WTC11 (cell line): Measurements from ENCODE around the gene WDR48. TPM values are rescaled to one million over a fixed set of nuclear protein-coding genes. Genes with fewer than 3 reads are reported as not detected.
A peak's percentile ranks its signal among the peaks of the same experiment; 100 is the strongest.

Source experiments
- ATAC-seq: fragments of 200-7000 bp; cut with Tn5 transposase; 2 replicates; pipeline ENCODE4 v1.10.0; 2021; ENCODE audit warnings: mild to moderate bottlenecking, moderate library complexity
- CTCF ChIA-PET: fragments of 300-600 bp; sonication (Branson Sonifier 250); formaldehyde crosslinking; loops from one replicate; lab custom pipeline; 2021; ENCODE audit warnings: antibody characterized with exemption; lab: Charles Lee
- POLR2A ChIA-PET: fragments of 350-600 bp; sonication (Branson Sonifier 250); formaldehyde crosslinking; loops from one replicate; lab custom pipeline; 2021; ENCODE audit warnings: antibody characterized with exemption; lab: Charles Lee
- DNase-seq: peaks from one replicate; pipeline ENCODE4 v3.0.0; 2021; ENCODE audit warnings: low spot score
- H3K27ac Mint-ChIP-seq: 2 replicates; pipeline ENCODE4 v1.8.0; 2021; ENCODE audit warnings: mixed read lengths
- H3K27me3 Mint-ChIP-seq: 2 replicates; pipeline ENCODE4 v1.8.0; 2021; ENCODE audit warnings: low read depth, mild to moderate bottlenecking, moderate library complexity, mixed read lengths
- H3K36me3 Mint-ChIP-seq: 2 replicates; pipeline ENCODE4 v1.8.0; 2021; ENCODE audit warnings: mixed read lengths
- H3K4me1 Mint-ChIP-seq: 2 replicates; pipeline ENCODE4 v1.8.0; 2022; ENCODE audit warnings: mixed read lengths
- H3K4me3 Mint-ChIP-seq: 2 replicates; pipeline ENCODE4 v1.8.0; 2021; ENCODE audit warnings: mild to moderate bottlenecking, moderate library complexity, mixed read lengths
- H3K9me3 Mint-ChIP-seq: 2 replicates; pipeline ENCODE4 v1.8.0; 2021; ENCODE audit warnings: mixed read lengths
- CBFB ChIP-seq: sonication (generic); formaldehyde crosslinking; IDR thresholded peaks from 2 replicates; pipeline ENCODE4 v1.8.1; 2022; ENCODE audit warnings: mild to moderate bottlenecking, low read depth, missing genetic modification reagents
- CREM ChIP-seq: sonication (generic); formaldehyde crosslinking; IDR thresholded peaks from 2 replicates; pipeline ENCODE4 v1.8.1; 2022; ENCODE audit warnings: mild to moderate bottlenecking, missing genetic modification reagents, moderate library complexity
- E2F1 ChIP-seq: sonication (generic); formaldehyde crosslinking; IDR thresholded peaks from 2 replicates; pipeline ENCODE4 v1.8.0; 2022; ENCODE audit warnings: mild to moderate bottlenecking, missing genetic modification reagents
- E2F5 ChIP-seq: sonication (generic); formaldehyde crosslinking; IDR thresholded peaks from 2 replicates; pipeline ENCODE4 v1.8.1; 2022; ENCODE audit warnings: mild to moderate bottlenecking, moderate library complexity, missing genetic modification reagents
- EMX1 ChIP-seq: fragments of 250-450 bp; sonication (Bioruptor Pico); IDR thresholded peaks from 2 replicates; pipeline ENCODE4 v1.8.0; 2021; ENCODE audit warnings: mild to moderate bottlenecking
- ESRRA ChIP-seq: sonication (generic); formaldehyde crosslinking; IDR thresholded peaks from 2 replicates; pipeline ENCODE4 v1.8.1; 2022; ENCODE audit warnings: mild to moderate bottlenecking, missing genetic modification reagents, borderline replicate concordance
- GTF2I ChIP-seq: fragments of 250-450 bp; sonication (Bioruptor Pico); conservative IDR thresholded peaks from 2 replicates; pipeline ENCODE4 v1.4.0; 2021; ENCODE audit warnings: mild to moderate bottlenecking
- HMGXB4 ChIP-seq: sonication (generic); formaldehyde crosslinking; IDR thresholded peaks from 2 replicates; pipeline ENCODE4 v1.8.1; 2023; ENCODE audit warnings: mild to moderate bottlenecking, moderate library complexity, missing genetic modification reagents
- NFE2L1 ChIP-seq: sonication (generic); formaldehyde crosslinking; IDR thresholded peaks from 2 replicates; pipeline ENCODE4 v1.8.1; 2023; ENCODE audit warnings: missing genetic modification reagents
- NFYB ChIP-seq: sonication (generic); formaldehyde crosslinking; conservative IDR thresholded peaks from 2 replicates; pipeline ENCODE4 v1.8.0; 2022; ENCODE audit warnings: low read depth, missing genetic modification reagents
- TEAD1 ChIP-seq: sonication (generic); formaldehyde crosslinking; IDR thresholded peaks from 2 replicates; pipeline ENCODE4 v1.8.0; 2022; ENCODE audit warnings: mild to moderate bottlenecking, missing genetic modification reagents
- USF1 ChIP-seq: sonication (generic); formaldehyde crosslinking; IDR thresholded peaks from 2 replicates; pipeline ENCODE4 v1.8.0; 2022; ENCODE audit warnings: mild to moderate bottlenecking, missing genetic modification reagents
- ZNF416 ChIP-seq: fragments of 250-450 bp; sonication (Bioruptor Pico); IDR thresholded peaks from 2 replicates; pipeline ENCODE4 v1.9.0; 2021; ENCODE audit warnings: mild to moderate bottlenecking, inconsistent platforms
- ZNF425 ChIP-seq: fragments of 250-450 bp; sonication (Bioruptor Pico); conservative IDR thresholded peaks from 2 replicates; pipeline ENCODE4 v1.9.0; 2021; ENCODE audit warnings: mild to moderate bottlenecking
- total RNA-seq: library from RNA; stranded (reverse); gene quantifications from 3 replicates; pipeline ENCODE4 v1.2.3, GENCODE V29; 2021

Gene WDR48
- total RNA-seq, 1 experiment from 2014 or later, result 40.9 TPM

GRCh38 chr3:39122813-39123212 is 71.0 kb downstream of the WDR48 start:
- no peaks in the 10 kb centered on the region for H3K36me3 Mint-ChIP-seq
- no peak overlapping the region for H3K27ac Mint-ChIP-seq
- H3K4me3 Mint-ChIP-seq, result no peak overlapping the region
- TF ChIP-seq NFYB (no peak), ZNF425 (CRISPR knock-in tag) (no peak)
- H3K27me3 Mint-ChIP-seq, result no peaks in the 10 kb centered on the region
- ATAC-seq, result no peak
- no peaks in the 10 kb centered on the region for H3K9me3 Mint-ChIP-seq
- POLR2A ChIA-PET, result no interaction called here
- H3K4me1 Mint-ChIP-seq, result peaks cover 5% of the 10 kb centered on the region; the same call in 1 of the 2 replicates
- CTCF ChIA-PET, result interaction anchor here (1.0 to 1.4 kb wide), 2 partner anchors 166 to 168 kb away, joined by 4 to 5 read pairs; no protein-coding TSS in a partner anchor
- DNase-seq, result no peak

- H3K27me3 Mint-ChIP-seq, result no peaks in the 10 kb centered on the region
- no peak overlapping the region for H3K27ac Mint-ChIP-seq
- POLR2A ChIA-PET, result interaction anchor here (1.6 to 1.8 kb wide), 2 partner anchors 53 to 163 kb away, joined by 6 to 7 read pairs; no protein-coding TSS in a partner anchor
- H3K9me3 Mint-ChIP-seq, result no peaks in the 10 kb centered on the region
- TF ChIP-seq GTF2I, result no peak
- no peak for TF ChIP-seq HMGXB4 (CRISPR knock-in tag)
- TF ChIP-seq E2F1, result no peak
- no peak for TF ChIP-seq NFE2L1
- no peak for TF ChIP-seq ESRRA
- TF ChIP-seq E2F5 (CRISPR knock-in tag), result no peak
- no peak for TF ChIP-seq ZNF416 (CRISPR knock-in tag)
- no peak for TF ChIP-seq CREM (CRISPR knock-in tag)
- TF ChIP-seq USF1 (CRISPR knock-in tag), result no peak
- TF ChIP-seq CBFB (CRISPR knock-in tag), result no peak
- no peak for TF ChIP-seq EMX1
- no peak for TF ChIP-seq TEAD1
- TF ChIP-seq ZNF425 (CRISPR knock-in tag), result no peak
- H3K4me1 Mint-ChIP-seq, result peaks cover 5% of the 10 kb centered on the region; the same call in 1 of the 2 replicates
- no peak for DNase-seq
- no peaks in the 10 kb centered on the region for H3K36me3 Mint-ChIP-seq
- CTCF ChIA-PET, result interaction anchor here (0.6 to 8.7 kb wide), 27 partner anchors 9 to 386 kb away, joined by 3 to 260 read pairs (median 5); partner anchors contain the start of genes CX3CR1 and XIRP1
- peak; percentile 73 for ATAC-seq
- no peak overlapping the region for H3K4me3 Mint-ChIP-seq
These were observed 73.3 kb downstream of the WDR48 start for GRCh38 chr3:39124876-39125840.
